HL-60/S4 treated with phorbol 12-myristate 13-acetate at 8.2 ng/mL for 4 days and 3 days (cell line): ENCODE data around the gene MS4A6E.

Experiments
- in situ Hi-C: fragments of 300-500 bp; cut with MboI; formaldehyde crosslinking; loops from 2 replicates; pipeline ENCODE4 v1.15.0; 2022; ENCODE audit warnings: low sequenced_read_pairs

Gene MS4A6E

DNA sequence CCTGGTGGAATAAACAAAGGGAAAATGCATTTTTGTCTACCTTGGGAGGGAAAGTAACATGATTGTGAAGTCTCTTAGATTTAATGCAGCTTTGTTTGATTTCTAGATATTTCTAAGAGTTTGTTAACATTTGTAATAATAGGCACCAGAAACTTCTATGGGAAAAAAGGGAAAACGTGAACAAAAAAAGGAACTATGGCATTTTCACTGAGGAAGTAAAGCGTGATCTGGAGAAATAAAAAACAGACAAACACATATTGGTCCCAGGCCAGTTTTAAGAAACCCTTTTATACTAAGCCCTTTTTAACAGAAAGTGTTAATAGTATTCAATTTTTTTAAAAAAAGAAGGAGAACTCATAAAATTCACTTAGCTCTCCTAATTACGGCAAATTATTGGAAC is 44.3 kb downstream of the MS4A6E start:
- in situ Hi-C loops, result loop anchor here (25.0 kb wide), 1 partner anchor 241 kb away; no protein-coding TSS in a partner anchor

DNA sequence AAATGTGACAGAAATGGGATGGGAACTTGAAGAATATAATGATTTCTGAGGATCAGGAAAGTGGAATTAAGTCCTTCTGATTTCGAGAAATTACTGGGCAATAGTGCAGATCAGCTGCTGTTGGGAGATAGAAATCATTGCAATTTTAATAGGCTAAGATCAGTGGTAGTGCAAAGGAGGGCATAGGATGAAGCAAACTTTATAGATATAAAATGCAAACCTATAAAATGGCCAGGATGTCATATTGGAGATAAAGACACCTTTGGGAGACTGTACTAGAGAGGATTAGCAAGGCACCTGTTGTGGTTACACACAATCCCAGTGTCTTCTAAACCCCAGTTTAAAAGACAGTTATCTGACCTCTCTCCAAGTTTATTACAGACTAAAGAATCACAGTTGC is 44.8 kb downstream of the MS4A6E start:
- in situ Hi-C loops, result loop anchor here (25.0 kb wide), 1 partner anchor 240 kb away; no protein-coding TSS in a partner anchor

DNA sequence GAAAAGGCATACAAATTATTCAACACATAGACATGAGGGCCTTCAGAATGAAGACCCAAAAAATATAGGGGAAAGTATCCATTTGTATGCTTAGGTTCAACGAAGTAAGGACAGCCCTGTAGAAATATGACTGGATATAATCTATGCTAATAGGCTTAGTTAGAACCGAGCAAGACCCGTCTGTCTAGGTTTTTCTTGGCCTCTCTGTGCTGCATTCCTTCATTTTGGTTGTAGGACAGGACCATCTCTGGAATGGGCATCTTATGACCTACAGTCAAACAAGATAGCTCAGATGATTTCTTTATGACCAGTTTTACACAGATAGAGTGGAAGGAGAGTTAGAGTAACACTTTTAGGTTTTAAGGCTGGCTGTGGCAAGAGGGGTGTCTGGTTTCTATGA is 45.7 kb downstream of the MS4A6E start:
- in situ Hi-C loops, result loop anchor here (25.0 kb wide), 1 partner anchor 240 kb away; no protein-coding TSS in a partner anchor

DNA sequence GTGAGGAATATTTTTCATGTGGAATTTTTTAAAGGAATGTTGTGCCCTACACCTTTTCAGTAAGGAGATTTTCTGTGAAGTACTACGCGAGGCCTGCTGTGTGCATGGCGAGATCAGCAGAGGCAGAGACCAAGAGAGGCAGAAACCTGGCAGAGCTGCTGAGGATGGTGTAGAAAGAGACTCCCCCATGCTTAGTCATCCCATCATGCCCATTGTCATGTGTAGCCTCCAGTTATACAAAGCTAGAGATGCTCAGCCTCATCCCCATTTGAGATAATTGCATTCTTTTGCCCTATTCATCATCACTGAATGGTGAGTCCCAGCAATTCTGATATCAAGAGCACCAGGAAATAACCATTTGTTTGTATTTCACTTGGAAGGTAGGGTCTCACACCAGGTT is 48.3 kb downstream of the MS4A6E start:
- in situ Hi-C loops, result no loop called here

DNA sequence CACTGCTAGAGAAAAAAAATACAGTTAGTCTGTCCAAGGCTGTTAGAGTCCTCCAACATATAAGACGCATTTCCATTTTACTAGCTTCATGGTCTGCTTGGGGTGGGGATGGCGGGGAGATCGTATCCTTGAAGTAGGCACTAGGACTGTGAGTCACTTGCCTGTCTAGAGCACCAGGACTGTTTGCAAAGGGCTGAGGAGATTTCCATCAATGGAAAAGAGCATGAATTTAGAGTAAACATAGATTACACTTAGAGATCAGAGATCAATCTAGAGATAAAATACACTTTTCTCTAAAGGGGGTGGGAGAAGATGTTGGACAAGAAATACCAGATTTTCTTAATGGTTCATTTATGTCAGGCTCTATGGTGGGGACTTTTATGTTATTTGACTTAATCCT is 49.5 kb downstream of the MS4A6E start:
- in situ Hi-C loops, result no loop called here

DNA sequence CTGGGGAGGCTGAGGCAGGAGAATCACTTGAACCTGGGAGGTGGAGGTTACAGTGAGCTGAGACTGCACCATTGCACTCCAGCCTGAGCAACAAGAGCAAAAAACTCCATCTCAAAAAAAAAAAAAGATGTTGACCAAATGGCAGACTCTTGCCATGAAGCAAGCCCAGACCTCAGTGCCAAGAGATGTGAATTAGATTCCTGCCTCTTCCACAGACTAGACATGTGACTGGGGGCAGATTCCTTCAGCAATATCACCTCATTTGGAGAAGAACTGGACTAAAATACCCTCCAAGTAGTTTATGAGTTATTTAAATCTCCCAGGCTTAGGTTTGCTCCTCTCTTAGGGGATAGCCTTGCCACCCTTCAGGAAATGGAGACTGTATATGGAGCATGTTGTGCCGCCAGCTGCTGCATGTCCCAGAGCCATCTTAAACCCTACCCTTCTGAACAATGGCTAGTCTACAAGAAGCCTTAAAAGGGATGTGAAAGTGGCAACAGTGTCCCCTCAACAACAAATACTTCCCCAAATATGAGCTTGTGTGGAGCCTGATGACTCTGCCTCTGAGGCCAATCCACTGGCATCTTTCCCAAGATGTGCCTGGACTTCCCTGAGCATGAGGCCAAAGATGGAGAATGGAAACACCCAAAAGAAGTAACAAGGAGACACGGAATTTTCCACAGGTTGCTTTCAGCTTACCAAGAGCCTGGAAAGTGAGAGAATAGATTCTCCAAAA is 50.5 kb downstream of the MS4A6E start:
- in situ Hi-C loops, result no loop called here

DNA sequence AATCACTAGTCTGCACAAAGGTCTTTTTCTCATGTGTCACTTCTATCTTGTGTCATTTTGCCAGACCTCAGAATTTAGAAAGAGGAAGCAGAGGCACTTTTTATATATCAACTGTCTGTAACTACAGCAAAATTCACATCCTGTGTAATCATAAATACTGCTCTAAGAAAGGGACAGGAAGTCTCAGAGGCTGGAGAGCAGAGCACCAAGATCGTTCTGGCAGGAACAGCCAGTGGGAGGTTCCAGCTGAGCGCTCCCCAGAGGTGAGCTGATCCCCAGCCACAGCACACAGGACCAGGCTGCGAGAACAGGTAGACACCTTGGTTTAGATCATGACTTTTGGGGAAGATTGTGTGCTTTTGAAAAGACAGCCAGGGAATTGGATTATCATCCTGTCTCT is 51.3 kb downstream of the MS4A6E start, which contains the start of gene MS4A7:
Gene MS4A7 (plus strand): TSS at position 179 of the 400 bp plus-strand sequence. CDS start 4,610 bp downstream, outside the sequence.
- in situ Hi-C loops, result no loop called here

DNA sequence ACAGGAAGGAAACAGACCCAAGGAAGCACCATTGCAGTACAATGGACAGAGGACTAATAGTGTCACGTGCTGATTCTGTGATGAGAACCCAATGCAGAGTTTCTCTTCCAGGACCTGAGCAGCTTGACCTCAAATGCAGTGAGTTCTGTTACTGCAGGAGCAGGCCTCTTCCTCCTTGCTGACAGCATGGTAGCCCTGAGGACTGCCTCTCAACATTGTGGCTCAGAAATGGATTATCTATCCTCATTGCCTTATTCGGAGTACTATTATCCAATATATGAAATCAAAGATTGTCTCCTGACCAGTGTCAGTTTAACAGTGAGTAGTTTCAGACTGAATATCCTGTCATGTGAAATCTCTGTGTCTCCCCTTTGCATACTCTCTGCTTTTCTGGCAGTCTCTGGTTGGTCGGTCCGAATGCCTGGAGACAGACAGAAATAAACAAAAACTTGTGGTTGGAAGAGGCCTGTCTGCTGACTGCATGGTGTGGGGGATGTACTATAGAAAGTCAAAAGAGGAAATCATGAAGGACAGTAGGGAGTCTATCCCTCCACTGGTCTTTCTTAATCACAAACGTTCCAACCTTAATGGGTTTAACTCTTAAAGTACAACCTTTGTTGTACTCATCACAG is 62.3 kb downstream of the MS4A6E start:
- in situ Hi-C loops, result no loop called here

DNA sequence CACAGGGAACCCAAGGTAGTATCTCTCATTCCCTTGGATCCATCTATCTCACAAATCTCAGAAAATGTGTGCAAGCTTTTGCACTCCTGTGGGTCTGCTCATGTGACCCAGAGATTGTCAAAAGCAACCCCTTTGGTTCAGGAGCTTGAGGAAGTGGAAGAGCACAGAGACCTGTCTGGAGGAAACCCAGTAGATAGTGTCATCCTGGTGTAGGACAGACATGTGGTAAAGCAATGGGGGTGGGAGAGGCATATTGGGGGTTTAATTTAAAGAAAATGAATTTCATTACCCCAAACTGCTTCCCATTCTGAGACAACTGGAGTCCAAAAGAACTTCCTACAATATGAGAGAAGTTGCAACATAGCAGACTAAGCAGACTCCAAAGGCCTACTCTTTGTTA is 63.4 kb downstream of the MS4A6E start:
- in situ Hi-C loops, result no loop called here
